Neural progenitor cell (in vitro differentiated cells): ENCODE data around the gene ATF7IP.

Experiments used
- EZH2 ChIP-seq: fragments of 200-600 bp; sonication (generic); IDR thresholded peaks from 2 replicates; pipeline ENCODE4 v1.6.1; 2017; ENCODE audit warnings: antibody characterized with exemption, mild to moderate bottlenecking, moderate library complexity
- TF ChIP-seq, protein P1 (sequence below): fragments of 200-600 bp; sonication (generic); IDR thresholded peaks from 2 replicates; pipeline ENCODE4 v1.5.1; 2017; ENCODE audit warnings: antibody characterized with exemption, mild to moderate bottlenecking

DNA sequence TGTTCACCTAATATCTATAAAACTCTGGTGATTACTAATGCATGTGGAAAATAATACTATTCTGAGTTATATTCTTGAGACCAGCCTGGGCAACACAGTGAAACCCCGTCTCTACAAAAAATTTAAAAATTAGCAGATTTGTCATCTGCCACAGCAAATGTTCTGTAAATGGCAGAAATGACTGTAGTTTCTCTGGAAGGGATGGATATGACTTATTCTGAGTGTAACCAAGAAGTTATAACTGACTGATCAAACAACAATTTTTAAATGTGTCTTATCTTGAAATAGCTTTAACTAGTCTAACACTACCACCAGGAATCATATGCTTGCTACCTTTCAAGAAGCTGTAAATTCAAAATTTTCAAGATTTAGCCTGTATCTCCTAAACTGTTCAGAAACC lies 113.5 kb downstream of the ATF7IP start:
- TF ChIP-seq, protein P1, sequence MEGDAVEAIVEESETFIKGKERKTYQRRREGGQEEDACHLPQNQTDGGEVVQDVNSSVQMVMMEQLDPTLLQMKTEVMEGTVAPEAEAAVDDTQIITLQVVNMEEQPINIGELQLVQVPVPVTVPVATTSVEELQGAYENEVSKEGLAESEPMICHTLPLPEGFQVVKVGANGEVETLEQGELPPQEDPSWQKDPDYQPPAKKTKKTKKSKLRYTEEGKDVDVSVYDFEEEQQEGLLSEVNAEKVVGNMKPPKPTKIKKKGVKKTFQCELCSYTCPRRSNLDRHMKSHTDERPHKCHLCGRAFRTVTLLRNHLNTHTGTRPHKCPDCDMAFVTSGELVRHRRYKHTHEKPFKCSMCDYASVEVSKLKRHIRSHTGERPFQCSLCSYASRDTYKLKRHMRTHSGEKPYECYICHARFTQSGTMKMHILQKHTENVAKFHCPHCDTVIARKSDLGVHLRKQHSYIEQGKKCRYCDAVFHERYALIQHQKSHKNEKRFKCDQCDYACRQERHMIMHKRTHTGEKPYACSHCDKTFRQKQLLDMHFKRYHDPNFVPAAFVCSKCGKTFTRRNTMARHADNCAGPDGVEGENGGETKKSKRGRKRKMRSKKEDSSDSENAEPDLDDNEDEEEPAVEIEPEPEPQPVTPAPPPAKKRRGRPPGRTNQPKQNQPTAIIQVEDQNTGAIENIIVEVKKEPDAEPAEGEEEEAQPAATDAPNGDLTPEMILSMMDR, result no peak
- TF ChIP-seq EZH2, result no peak
